OCI-LY1 (cell line): ENCODE data around the gene SLC8A1.

Experiments
- H2AFZ ChIP-seq: fragments of 200-600 bp; sonication (generic), shearing (Covaris generic); 2 replicates; pipeline ENCODE4 v1.6.0; 2014; ENCODE audit warnings: antibody characterized with exemption, mild to moderate bottlenecking, low read length
- H3F3A ChIP-seq: fragments of 200-600 bp; sonication (generic), shearing (Covaris generic); 2 replicates; pipeline ENCODE4 v1.6.0; 2014; ENCODE audit warnings: mild to moderate bottlenecking, antibody characterized with exemption, low read length, moderate library complexity; ENCODE audit not compliant: insufficient read depth
- H3K27ac ChIP-seq: fragments of 200-600 bp; sonication (generic); 2 replicates; pipeline ENCODE4 v1.5.1; 2014; ENCODE audit warnings: low read length, mixed run types, mild to moderate bottlenecking, low read depth; ENCODE audit not compliant: poor library complexity, severe bottlenecking
- H3K27me3 ChIP-seq: fragments of 200-600 bp; sonication (generic); 2 replicates; pipeline ENCODE4 v1.6.0; 2014; ENCODE audit warnings: antibody characterized with exemption, mild to moderate bottlenecking, low read length, moderate library complexity; ENCODE audit not compliant: insufficient read depth
- H3K36me3 ChIP-seq: fragments of 200-600 bp; sonication (generic); 2 replicates; pipeline ENCODE4 v1.6.1; 2014; ENCODE audit warnings: mild to moderate bottlenecking, antibody characterized with exemption, low read length, moderate library complexity, mixed read lengths; ENCODE audit not compliant: insufficient read depth
- H3K4me1 ChIP-seq: fragments of 200-600 bp; sonication (generic); 2 replicates; pipeline ENCODE4 v1.5.1; 2014; ENCODE audit warnings: mild to moderate bottlenecking, low read length, moderate library complexity; ENCODE audit not compliant: insufficient read depth, severe bottlenecking
- H3K4me2 ChIP-seq: fragments of 200-600 bp; sonication (generic), shearing (Covaris generic); 2 replicates; pipeline ENCODE4 v1.6.1; 2014; ENCODE audit warnings: low read length
- H3K4me3 ChIP-seq: fragments of 200-600 bp; sonication (generic); 2 replicates; pipeline ENCODE4 v1.5.1; 2014; ENCODE audit warnings: low read length, low read depth, mild to moderate bottlenecking, mixed read lengths; ENCODE audit not compliant: poor library complexity, severe bottlenecking
- H3K79me2 ChIP-seq: fragments of 200-600 bp; shearing (Covaris generic); 2 replicates; pipeline ENCODE4 v1.6.1; 2016; ENCODE audit warnings: mixed run types, low read length, mixed read lengths; ENCODE audit not compliant: insufficient read depth
- H3K9ac ChIP-seq: fragments of 200-600 bp; sonication (generic), shearing (Covaris generic); 2 replicates; pipeline ENCODE4 v1.6.1; 2014; ENCODE audit warnings: mild to moderate bottlenecking, low read length, mixed read lengths
- H3K9me2 ChIP-seq: fragments of 200-600 bp; sonication (generic), shearing (Covaris generic); 2 replicates; pipeline ENCODE4 v1.6.1; 2014; ENCODE audit warnings: low read depth, mild to moderate bottlenecking, low read length, mixed read lengths
- H3K9me3 ChIP-seq: fragments of 200-600 bp; shearing (Covaris generic); 2 replicates; pipeline ENCODE4 v1.6.1; 2014; ENCODE audit warnings: low read length, mixed read lengths
- H4K20me1 ChIP-seq: fragments of 200-600 bp; sonication (generic), shearing (Covaris generic); 2 replicates; pipeline ENCODE4 v1.6.0; 2016; ENCODE audit warnings: mild to moderate bottlenecking, low read length; ENCODE audit not compliant: insufficient read depth
- EZH2 ChIP-seq: fragments of 200-600 bp; sonication (generic), shearing (Covaris generic); IDR thresholded peaks from 2 replicates; pipeline ENCODE4 v1.8.0; 2017; ENCODE audit warnings: borderline replicate concordance, mixed run types, mild to moderate bottlenecking, antibody characterized with exemption, low read length, moderate library complexity, mixed read lengths
- TF ChIP-seq, protein P1 (sequence below): fragments of 200-600 bp; sonication (generic), shearing (Covaris generic); IDR thresholded peaks from 2 replicates; pipeline ENCODE4 v1.5.1; 2017; ENCODE audit warnings: mild to moderate bottlenecking, antibody characterized with exemption, low read length, moderate library complexity, mixed read lengths

Gene SLC8A1

DNA sequence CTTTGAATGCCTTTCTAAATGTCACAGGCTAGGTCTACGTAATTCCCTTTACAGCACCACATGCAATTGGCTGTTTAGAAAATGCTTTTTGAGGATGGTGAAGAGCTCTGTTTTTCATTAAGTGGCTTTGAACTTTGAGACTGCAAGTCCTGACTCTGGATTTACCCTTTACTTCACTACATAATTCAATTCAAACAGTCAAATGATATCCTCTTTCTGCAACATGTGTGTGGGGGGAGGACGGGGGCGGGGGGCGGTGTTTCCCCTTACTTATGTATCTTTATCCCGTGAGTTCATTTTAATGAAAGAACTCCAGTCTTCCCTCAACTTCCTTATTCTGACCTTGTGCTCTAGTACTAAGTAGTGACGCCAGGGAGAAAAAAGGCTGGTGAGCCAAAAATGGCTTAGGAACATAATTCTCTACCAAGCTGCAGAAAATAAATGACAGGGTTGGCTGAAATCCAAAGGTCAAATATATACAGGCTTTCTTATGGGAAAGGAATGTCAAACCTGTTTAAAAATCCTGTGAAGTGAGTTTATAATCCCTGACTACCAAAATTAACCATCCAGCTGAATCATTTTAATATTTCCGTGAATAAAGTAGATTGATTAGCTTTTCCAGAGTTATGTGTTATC, 119.6 kb downstream of the SLC8A1 start:
- Histone ChIP-seq H3K36me3 (no peaks in the 10 kb centered on the region), H3K9me3 (no peaks in the 10 kb centered on the region), H3K27ac (no peak overlapping the region), H4K20me1 (no peaks in the 10 kb centered on the region), H3K4me3 (no peak overlapping the region), H3K9me2 (no peaks in the 10 kb centered on the region), H3K27me3 (no peaks in the 10 kb centered on the region), H3K4me1 (no peaks in the 10 kb centered on the region), H3K4me2 (no peak overlapping the region), H3K9ac (no peak overlapping the region), H2AFZ (no peak overlapping the region), H3F3A (no peaks in the 10 kb centered on the region), H3K79me2 (no peaks in the 10 kb centered on the region)
- TF ChIP-seq, protein P1, sequence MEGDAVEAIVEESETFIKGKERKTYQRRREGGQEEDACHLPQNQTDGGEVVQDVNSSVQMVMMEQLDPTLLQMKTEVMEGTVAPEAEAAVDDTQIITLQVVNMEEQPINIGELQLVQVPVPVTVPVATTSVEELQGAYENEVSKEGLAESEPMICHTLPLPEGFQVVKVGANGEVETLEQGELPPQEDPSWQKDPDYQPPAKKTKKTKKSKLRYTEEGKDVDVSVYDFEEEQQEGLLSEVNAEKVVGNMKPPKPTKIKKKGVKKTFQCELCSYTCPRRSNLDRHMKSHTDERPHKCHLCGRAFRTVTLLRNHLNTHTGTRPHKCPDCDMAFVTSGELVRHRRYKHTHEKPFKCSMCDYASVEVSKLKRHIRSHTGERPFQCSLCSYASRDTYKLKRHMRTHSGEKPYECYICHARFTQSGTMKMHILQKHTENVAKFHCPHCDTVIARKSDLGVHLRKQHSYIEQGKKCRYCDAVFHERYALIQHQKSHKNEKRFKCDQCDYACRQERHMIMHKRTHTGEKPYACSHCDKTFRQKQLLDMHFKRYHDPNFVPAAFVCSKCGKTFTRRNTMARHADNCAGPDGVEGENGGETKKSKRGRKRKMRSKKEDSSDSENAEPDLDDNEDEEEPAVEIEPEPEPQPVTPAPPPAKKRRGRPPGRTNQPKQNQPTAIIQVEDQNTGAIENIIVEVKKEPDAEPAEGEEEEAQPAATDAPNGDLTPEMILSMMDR = no peak

DNA sequence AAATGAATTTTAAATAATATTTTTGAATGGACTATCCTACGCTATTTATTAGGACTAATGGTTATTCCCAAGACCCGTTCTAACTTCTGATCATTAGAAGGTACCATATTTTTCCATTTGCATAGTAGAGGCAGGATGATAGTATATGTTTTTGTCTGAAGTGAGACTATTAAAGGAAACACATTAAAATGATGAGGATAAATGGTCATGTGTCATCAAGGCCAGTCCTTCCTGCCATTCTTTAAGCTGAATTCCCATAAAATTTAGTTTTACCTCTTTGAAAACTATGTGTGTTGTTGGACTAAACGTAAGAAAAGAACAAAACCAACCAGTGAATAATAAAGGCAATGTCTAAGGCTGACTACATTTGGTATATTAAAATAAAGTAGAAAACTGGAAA, 121.8 kb downstream of the SLC8A1 start:
- H3K27me3 ChIP-seq = no peaks in the 10 kb centered on the region
- TF ChIP-seq, protein P1 = no peak
- TF ChIP-seq EZH2 = no peak
- H2AFZ ChIP-seq = no peak overlapping the region
- no peaks in the 10 kb centered on the region for H3K9me3 ChIP-seq
- no peaks in the 10 kb centered on the region for H3F3A ChIP-seq
- no peak overlapping the region for H3K27ac ChIP-seq
- no peak overlapping the region for H3K4me3 ChIP-seq
- H3K4me2 ChIP-seq = no peak overlapping the region
- no peak overlapping the region for H3K9ac ChIP-seq
- no peaks in the 10 kb centered on the region for H3K4me1 ChIP-seq
- H3K36me3 ChIP-seq = no peaks in the 10 kb centered on the region
- H3K9me2 ChIP-seq = no peaks in the 10 kb centered on the region
- H4K20me1 ChIP-seq = no peaks in the 10 kb centered on the region
- H3K79me2 ChIP-seq = no peaks in the 10 kb centered on the region

DNA sequence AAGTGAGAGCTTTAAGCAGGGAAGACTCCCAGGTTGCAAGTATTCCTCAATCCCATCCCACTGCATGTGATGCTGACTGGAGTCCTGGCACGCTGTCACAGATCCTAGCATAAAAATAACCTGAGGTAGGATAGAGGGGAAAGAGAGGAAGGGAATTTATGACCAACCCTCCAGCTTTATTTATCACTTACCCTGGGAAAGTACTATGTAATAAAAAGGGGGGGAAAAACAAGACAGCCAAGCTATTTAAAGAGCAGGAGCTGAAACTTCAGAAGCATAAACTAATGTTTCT, 122.2 kb downstream of the SLC8A1 start:
- H3K36me3 ChIP-seq = no peaks in the 10 kb centered on the region
- no peaks in the 10 kb centered on the region for H3K27me3 ChIP-seq
- H2AFZ ChIP-seq = no peak overlapping the region
- no peaks in the 10 kb centered on the region for H3F3A ChIP-seq
- no peaks in the 10 kb centered on the region for H3K9me3 ChIP-seq
- no peak overlapping the region for H3K4me3 ChIP-seq
- no peak overlapping the region for H3K27ac ChIP-seq
- no peaks in the 10 kb centered on the region for H3K9me2 ChIP-seq
- H3K4me2 ChIP-seq = no peak overlapping the region
- no peaks in the 10 kb centered on the region for H3K4me1 ChIP-seq
- H4K20me1 ChIP-seq = no peaks in the 10 kb centered on the region
- H3K79me2 ChIP-seq = no peaks in the 10 kb centered on the region
- TF ChIP-seq, protein P1 = no peak
- no peak for TF ChIP-seq EZH2
- no peak overlapping the region for H3K9ac ChIP-seq
